K562 (cell line): ENCODE results near the gene SLC2A4. TPM values are rescaled to one million over a fixed set of nuclear protein-coding genes. Genes with fewer than 3 reads are reported as not detected.

Experiments
- ATAC-seq: fragments of 200-7000 bp; cut with Tn5 transposase; 3 replicates; pipeline ENCODE4 v1.9.1; 2020; ENCODE audit warnings: moderate library complexity
- BruUV-seq: library from RNA; stranded (reverse); fragments of 400-500 nt; replicated peaks from 2 replicates; lab custom pipeline; 2021; lab: Mats Ljungman, UMichigan
- CTCF ChIA-PET: fragments of 300-600 bp; formaldehyde crosslinking; extraction: SDS; loops from one replicate; lab custom pipeline; 2021; ENCODE audit warnings: low intra/inter-chr PET ratio; lab: Yijun Ruan, JAX
- POLR2A ChIA-PET: fragments of 300-600, 350-650 bp; sonication (Branson Sonifier 250); formaldehyde crosslinking; extraction: SDS; loops from one replicate; lab custom pipeline; 2021; ENCODE audit warnings: antibody characterized with exemption, inconsistent platforms; lab: Yijun Ruan, JAX
- DNase-seq, 4 experiments: peaks; one replicate each; pipeline versions ENCODE4 v3.0.0 to v3.0.0-alpha.2; 2011 to 2018; ENCODE audit warnings: low spot score in 3 of 4, mixed read lengths in 3 of 4; ENCODE audit errors: extremely low read depth in 1 of 4
- FAIRE-seq: peaks from 2 replicates; lab custom pipeline; 2011; peaks lifted over from hg19 to GRCh38; lab: Jason Lieb, UNC
- H2AFZ ChIP-seq: 2 replicates; pipeline ENCODE4 v1.6.0; 2011; ENCODE audit warnings: low read depth, low read length, control low read depth, inconsistent platforms
- H3K27ac ChIP-seq: fragments of 200-600 bp; 3 replicates; pipeline ENCODE4 v1.8.0; 2011; ENCODE audit warnings: low read depth, mild to moderate bottlenecking, control low read depth, inconsistent platforms, low read length, moderate library complexity, mixed read lengths; ENCODE audit errors: extremely low read depth
- H3K27me3 ChIP-seq, 2 experiments: fragments of 300-600 bp in 1 of 2; 2 replicates in 1 of 2; 3 replicates in 1 of 2; pipeline versions ENCODE4 v1.6.0 to v1.8.0; 2011; ENCODE audit warnings: inconsistent platforms in 2 of 2, low read length in 2 of 2, mild to moderate bottlenecking in 1 of 2, mixed read lengths in 1 of 2, moderate library complexity in 1 of 2; ENCODE audit not compliant: control insufficient read depth in 2 of 2, insufficient read depth in 2 of 2
- H3K36me3 ChIP-seq: fragments of 300-600 bp; 3 replicates; pipeline ENCODE4 v1.8.0; 2011; ENCODE audit warnings: mild to moderate bottlenecking, low read length, inconsistent platforms; ENCODE audit not compliant: control insufficient read depth, insufficient read depth
- H3K4me1 ChIP-seq, 2 experiments: fragments of 200-600 bp in 1 of 2; replicated peaks in 1 of 2; 2 replicates in 1 of 2; 3 replicates in 1 of 2; pipeline versions ENCODE4 v1.5.1 to v1.8.0; 2011; ENCODE audit warnings: inconsistent platforms in 2 of 2, low read length in 2 of 2, mild to moderate bottlenecking in 1 of 2, mixed read lengths in 1 of 2, moderate library complexity in 1 of 2; ENCODE audit not compliant: control insufficient read depth in 2 of 2, insufficient read depth in 2 of 2
- H3K4me2 ChIP-seq: 2 replicates; pipeline ENCODE4 v1.6.1; 2011; ENCODE audit warnings: low read length, control low read depth, inconsistent platforms, mixed read lengths; ENCODE audit not compliant: insufficient read depth
- H3K4me3 ChIP-seq: fragments of 200-600 bp; sonication (generic), shearing (Covaris generic); 2 replicates; pipeline ENCODE4 v1.5.1; 2016; ENCODE audit warnings: control low read depth, inconsistent platforms
- H3K79me2 ChIP-seq: fragments of 200-600 bp; 3 replicates; pipeline ENCODE4 v1.8.0; 2011; ENCODE audit warnings: low read length, inconsistent platforms; ENCODE audit not compliant: control insufficient read depth, insufficient read depth
- H3K9ac ChIP-seq, 2 experiments: 2 replicates each; pipeline versions ENCODE4 v1.6.0 to v1.6.1; 2011; ENCODE audit warnings: low read depth in 2 of 2, low read length in 2 of 2, control low read depth in 1 of 2, inconsistent platforms in 1 of 2, mild to moderate bottlenecking in 1 of 2, mixed read lengths in 1 of 2; ENCODE audit not compliant: insufficient read depth in 1 of 2
- H3K9me1 ChIP-seq: one replicate; pipeline ENCODE4 v1.6.0; 2011; ENCODE audit warnings: inconsistent platforms, mild to moderate bottlenecking, low read length, moderate library complexity; ENCODE audit not compliant: control insufficient read depth, insufficient read depth
- H3K9me3 ChIP-seq: replicated peaks from 2 replicates; pipeline ENCODE4 v1.5.1; 2011; ENCODE audit warnings: low read depth, low read length, inconsistent platforms; ENCODE audit not compliant: control insufficient read depth, insufficient read depth
- H4K20me1 ChIP-seq: replicated peaks from 2 replicates; pipeline ENCODE4 v1.6.1; 2011; ENCODE audit warnings: low read length, inconsistent platforms, mixed read lengths; ENCODE audit not compliant: control insufficient read depth, insufficient read depth
- HIVEP1 ChIP-seq: fragments of 250-450 bp; sonication (Bioruptor Pico); IDR thresholded peaks from 2 replicates; pipeline ENCODE4 v1.4.0; 2020; ENCODE audit warnings: mild to moderate bottlenecking
- POLR3G ChIP-seq: IDR thresholded peaks from 2 replicates; pipeline ENCODE4 v1.6.1; 2011; ENCODE audit not compliant: insufficient read length, insufficient replicate concordance; ENCODE audit errors: extremely low read depth
- TOE1 ChIP-seq, 2 experiments: fragments of 450-650 bp in 1 of 2; sonication (generic) in 1 of 2; formaldehyde crosslinking in 1 of 2; IDR thresholded peaks; 2 replicates each; pipeline versions ENCODE4 v1.7.1 to v1.8.0; 2016 to 2022; ENCODE audit warnings: borderline replicate concordance in 2 of 2, mild to moderate bottlenecking in 2 of 2, antibody characterized with exemption in 1 of 2, inconsistent platforms in 1 of 2, low read depth in 1 of 2, missing genetic modification reagents in 1 of 2, moderate library complexity in 1 of 2
- WGBS: fragments of 100-300 bp; shearing (Covaris generic); methylation state at CpG from one replicate; pipeline ENCODE4 v1.1.6; 2016; ENCODE audit warnings: low coverage, mixed read lengths; ENCODE audit not compliant: insufficient coverage; ENCODE audit errors: missing lambda C conversion rate; 5-methylcytosine and 5-hydroxymethylcytosine counted together
- in situ Hi-C: fragments of 300-500 bp; cut with MboI; formaldehyde crosslinking; loops from 4 replicates; pipeline ENCODE4 v1.15.0; 2018; ENCODE audit warnings: inconsistent platforms, mixed read lengths
- intact Hi-C: fragments of 100-400 bp; cut with micrococcal nuclease; formaldehyde crosslinking; loops from 2 replicates; pipeline ENCODE4 v1.14.2; 2022
- polyA plus RNA-seq, 8 experiments: library from polyadenylated mRNA; depleted of rRNA in 4 of 8; stranded (reverse) in 5 of 8; unstranded in 3 of 8; fragments of >200 nt; fragmentation: Nextera tagmentation in 2 of 8; fragmentation: Illumina TruSeq in 1 of 8; extraction: Ambion mirVana in 2 of 8; extraction: Trizol in 1 of 8; gene quantifications; 2 replicates each; pipeline versions ENCODE4 v1.2.1 to v1.2.3, GENCODE V29; 2011 to 2014; ENCODE audit warnings: inconsistent platforms in 1 of 8, missing spikeins in 1 of 8
- total RNA-seq, 7 experiments: library from RNA; depleted of rRNA in 6 of 7; stranded (reverse); fragments of >200 nt in 6 of 7; fragmentation: Illumina TruSeq in 2 of 7; extraction: Trizol in 2 of 7; gene quantifications; 2 replicates each; pipeline versions ENCODE4 v1.2.1 to v1.2.3, GENCODE V29; 2011 to 2021; ENCODE audit warnings: low replicate concordance in 1 of 7

SLC2A4 gene
- total and polyA plus RNA-seq, 9 of the 15 experiments (the other 6 are each of a cell fraction or from before 2014, with no cell fraction given) = 0.74 to 3.5 (median 1.6) TPM

DNA sequence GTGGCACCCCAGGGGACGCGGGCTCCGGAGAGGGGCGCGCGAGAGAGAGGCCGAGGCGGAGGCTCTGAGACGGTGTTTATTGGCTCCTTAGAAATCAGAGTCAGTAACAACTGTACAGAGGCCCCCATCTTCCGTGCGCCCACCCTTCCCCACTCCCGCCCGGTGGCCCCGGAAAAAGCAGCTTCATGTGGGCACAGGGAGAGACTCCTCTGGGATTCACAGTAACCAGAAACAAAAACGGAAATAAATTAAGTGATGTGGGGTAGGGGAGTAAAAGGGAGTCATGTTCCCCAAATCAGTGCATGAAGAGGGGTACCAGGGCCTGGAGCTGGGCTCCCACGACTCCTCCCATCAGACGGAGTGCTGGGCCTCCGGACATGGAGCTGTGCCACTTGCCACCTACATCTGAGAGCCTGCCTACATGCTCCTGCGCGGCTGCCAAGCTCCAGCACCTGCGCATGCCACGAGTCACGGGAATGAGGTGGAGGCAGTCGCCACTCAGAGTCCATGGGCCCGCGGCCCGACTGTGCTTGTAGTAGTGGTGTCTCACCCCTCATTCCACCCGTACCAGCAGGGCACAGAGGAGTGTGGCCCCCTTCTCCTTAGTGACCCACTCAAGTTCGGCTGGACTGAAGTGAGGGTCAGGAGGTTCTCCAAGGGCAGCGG is 34.2 kb downstream of the SLC2A4 start (continued):
- TF ChIP-seq TOE1 (IDR thresholded peaks at IDR 0.05; ENCODE audit: borderline replicate concordance) (no peak), TOE1 (CRISPR knock-in tag; IDR thresholded peaks at IDR 0.05; ENCODE audit: borderline replicate concordance, low read depth) (no peak), POLR3G (no peak)

- H3K27me3 ChIP-seq = no peaks in the 10 kb centered on the region
- H3K4me1 ChIP-seq = peaks cover 5 to 26% of the 10 kb centered on the region in 2 experiments; a peak in 3 of 5 replicates
- intact Hi-C loops (no loop called here), in situ Hi-C loops (no loop called here)
- 92% methylated on average over 11 of the region's 16 CpGs for WGBS
- H3K9me1 ChIP-seq = peaks cover 3% of the 10 kb centered on the region
- peaks cover 73% of the 10 kb centered on the region; the same call in 2 of the 3 replicates for H3K36me3 ChIP-seq
- DNase-seq = no peak
- peaks cover 5% of the 10 kb centered on the region for H4K20me1 ChIP-seq
- H3K79me2 ChIP-seq = peaks cover 11% of the 10 kb centered on the region
- BruUV-seq = no TSS peak
- ATAC-seq = no peak
- H3K9me3 ChIP-seq = no peaks in the 10 kb centered on the region
- POLR2A ChIA-PET = interaction anchor here (0.6 to 0.8 kb wide), 3 partner anchors 8 to 168 kb away, joined by 3 read pairs; no protein-coding TSS in a partner anchor
- CTCF ChIA-PET = no interaction called here
- no peak overlapping the region for H3K4me2 ChIP-seq
- no peak overlapping the region for H3K27ac ChIP-seq
- no peak for FAIRE-seq
- no peak overlapping the region for H3K9ac ChIP-seq
- no peak overlapping the region for H3K4me3 ChIP-seq
- TF ChIP-seq HIVEP1 (CRISPR knock-in tag) = no peak
- TF ChIP-seq, all 486 proteins: peak for 0
- H2AFZ ChIP-seq = no peak overlapping the region
Observed at GRCh38 chr17:7317161-7317803, 35.8 kb downstream of the SLC2A4 start.
